GM21717 (cell line): ENCODE data around the gene PROK2.

Experiments
- ATAC-seq: cut with Tn5 transposase; IDR thresholded peaks from one replicate; pipeline ENCODE4 v1.9.1; 2021; ENCODE audit warnings: mild to moderate bottlenecking, moderate library complexity; ENCODE audit not compliant: unreplicated experiment

PROK2 gene

GRCh38 chr3:71751602-71752001 lies 33.3 kb downstream of the PROK2 start:
- no peak for ATAC-seq

GRCh38 chr3:71744738-71745137 lies 40.2 kb downstream of the PROK2 start:
- no peak for ATAC-seq

- no peak for ATAC-seq
Observed at GRCh38 chr3:71742621-71743020, 42.3 kb downstream of the PROK2 start.

GRCh38 chr3:71734881-71735280 lies 50.1 kb downstream of the PROK2 start:
- no peak for ATAC-seq

GRCh38 chr3:71733319-71733718 lies 51.6 kb downstream of the PROK2 start:
- no peak for ATAC-seq

- ATAC-seq, result no peak
Observed at GRCh38 chr3:71732637-71733036, 52.3 kb downstream of the PROK2 start.

- ATAC-seq, result no peak
Observed at GRCh38 chr3:71728632-71729342, 56.2 kb downstream of the PROK2 start.

GRCh38 chr3:71726146-71726545 lies 58.8 kb downstream of the PROK2 start:
- ATAC-seq, result no peak

GRCh38 chr3:71725271-71725991 lies 59.5 kb downstream of the PROK2 start, which contains the start of gene EIF4E3:
TSS of gene EIF4E3 (minus strand) at chr3:71725402. CDS start at chr3:71725367, 35 bp downstream.
- peak; percentile 47 for ATAC-seq

- peak; percentile 41 for ATAC-seq
Observed at GRCh38 chr3:71724584-71725270, 60.2 kb downstream of the PROK2 start.

GRCh38 chr3:71724171-71724453 lies 60.8 kb downstream of the PROK2 start:
- no peak for ATAC-seq

GRCh38 chr3:71723452-71724170 lies 61.3 kb downstream of the PROK2 start:
- peak; percentile 69 for ATAC-seq

GRCh38 chr3:71722693-71723092 lies 62.3 kb downstream of the PROK2 start:
- no peak for ATAC-seq
